DOHH2 (cell line): ENCODE results near the gene PMEL.
"Not testable (repeated sequence)": the region's sequence is repeated elsewhere in the genome, so short reads cannot be mapped to it uniquely, and the experiment has no call there.

Source experiments
- H3F3A ChIP-seq: fragments of 200-600 bp; sonication (generic), shearing (Covaris generic); 2 replicates; pipeline ENCODE4 v1.6.0; 2016; ENCODE audit warnings: antibody characterized with exemption, mild to moderate bottlenecking; ENCODE audit not compliant: control insufficient read depth, insufficient read depth
- H3K27ac ChIP-seq: fragments of 200-600 bp; sonication (generic); 2 replicates; pipeline ENCODE4 v1.5.1; 2014; ENCODE audit warnings: low read depth, mild to moderate bottlenecking, low read length, moderate library complexity
- H3K27me3 ChIP-seq: fragments of 200-600 bp; sonication (generic); 2 replicates; pipeline ENCODE4 v1.6.1; 2014; ENCODE audit warnings: mild to moderate bottlenecking, low read length, mixed read lengths; ENCODE audit not compliant: control insufficient read depth
- H3K36me3 ChIP-seq: fragments of 200-600 bp; sonication (generic); 2 replicates; pipeline ENCODE4 v1.6.1; 2014; ENCODE audit warnings: mild to moderate bottlenecking, low read length, moderate library complexity, mixed read lengths; ENCODE audit not compliant: control insufficient read depth
- H3K4me1 ChIP-seq: fragments of 200-600 bp; sonication (generic); 2 replicates; pipeline ENCODE4 v1.6.1; 2014; ENCODE audit warnings: mild to moderate bottlenecking, low read length, mixed read lengths; ENCODE audit not compliant: control insufficient read depth
- H3K4me2 ChIP-seq: fragments of 200-600 bp; sonication (generic); 2 replicates; pipeline ENCODE4 v1.6.0; 2014; ENCODE audit warnings: mild to moderate bottlenecking, low read length, moderate library complexity
- H3K4me3 ChIP-seq: fragments of 200-600 bp; sonication (generic); 2 replicates; pipeline ENCODE4 v1.5.1; 2014; ENCODE audit warnings: mild to moderate bottlenecking, low read length, mixed read lengths
- H3K79me2 ChIP-seq: fragments of 200-600 bp; sonication (generic); 2 replicates; pipeline ENCODE4 v1.6.1; 2014; ENCODE audit warnings: mild to moderate bottlenecking, low read length, mixed read lengths; ENCODE audit not compliant: control insufficient read depth
- H3K9me2 ChIP-seq: fragments of 200-600 bp; sonication (generic); replicated peaks from 2 replicates; pipeline ENCODE4 v1.6.1; 2014; ENCODE audit warnings: mild to moderate bottlenecking, low read length, mixed read lengths; ENCODE audit not compliant: control insufficient read depth
- H3K9me3 ChIP-seq: fragments of 200-600 bp; sonication (generic); 2 replicates; pipeline ENCODE4 v1.6.1; 2014; ENCODE audit warnings: antibody characterized with exemption, low read length, mixed read lengths; ENCODE audit not compliant: control insufficient read depth, insufficient read depth
- H4K20me1 ChIP-seq: fragments of 200-600 bp; sonication (generic); 2 replicates; pipeline ENCODE4 v1.6.0; 2014; ENCODE audit warnings: low read depth, mild to moderate bottlenecking, antibody characterized with exemption, low read length, moderate library complexity; ENCODE audit not compliant: control insufficient read depth, insufficient read depth
- EZH2phosphoT487 ChIP-seq: fragments of 200-600 bp; sonication (generic); IDR thresholded peaks from 2 replicates; pipeline ENCODE4 v1.6.1; 2017; ENCODE audit warnings: borderline replicate concordance, mild to moderate bottlenecking, antibody characterized with exemption, low read length, moderate library complexity, mixed read lengths
- TF ChIP-seq, protein P1 (sequence below): fragments of 200-600 bp; sonication (generic); IDR thresholded peaks from one replicate; pipeline ENCODE4 v1.5.1; 2014; ENCODE audit warnings: antibody characterized with exemption, mild to moderate bottlenecking, low read depth, low read length; ENCODE audit not compliant: poor library complexity, severe bottlenecking

PMEL gene

GRCh38 chr12:55926738-55927587 lies 38.9 kb downstream of the PMEL start:
- Histone ChIP-seq H3K9me2 (no peaks in the 10 kb centered on the region), H3K27me3 (no peaks in the 10 kb centered on the region), H3K79me2 (peaks cover 74% of the 10 kb centered on the region), H3K4me2 (peak overlapping the region; percentile 93), H3K9me3 (no peaks in the 10 kb centered on the region), H3K4me1 (peaks cover 58% of the 10 kb centered on the region), H3K36me3 (peaks cover 65% of the 10 kb centered on the region), H3F3A (peaks cover 31% of the 10 kb centered on the region), H3K4me3 (peak overlapping the region; percentile 95), H3K27ac (peak overlapping the region; percentile 97), H4K20me1 (no peaks in the 10 kb centered on the region)
- TF ChIP-seq, protein P1, sequence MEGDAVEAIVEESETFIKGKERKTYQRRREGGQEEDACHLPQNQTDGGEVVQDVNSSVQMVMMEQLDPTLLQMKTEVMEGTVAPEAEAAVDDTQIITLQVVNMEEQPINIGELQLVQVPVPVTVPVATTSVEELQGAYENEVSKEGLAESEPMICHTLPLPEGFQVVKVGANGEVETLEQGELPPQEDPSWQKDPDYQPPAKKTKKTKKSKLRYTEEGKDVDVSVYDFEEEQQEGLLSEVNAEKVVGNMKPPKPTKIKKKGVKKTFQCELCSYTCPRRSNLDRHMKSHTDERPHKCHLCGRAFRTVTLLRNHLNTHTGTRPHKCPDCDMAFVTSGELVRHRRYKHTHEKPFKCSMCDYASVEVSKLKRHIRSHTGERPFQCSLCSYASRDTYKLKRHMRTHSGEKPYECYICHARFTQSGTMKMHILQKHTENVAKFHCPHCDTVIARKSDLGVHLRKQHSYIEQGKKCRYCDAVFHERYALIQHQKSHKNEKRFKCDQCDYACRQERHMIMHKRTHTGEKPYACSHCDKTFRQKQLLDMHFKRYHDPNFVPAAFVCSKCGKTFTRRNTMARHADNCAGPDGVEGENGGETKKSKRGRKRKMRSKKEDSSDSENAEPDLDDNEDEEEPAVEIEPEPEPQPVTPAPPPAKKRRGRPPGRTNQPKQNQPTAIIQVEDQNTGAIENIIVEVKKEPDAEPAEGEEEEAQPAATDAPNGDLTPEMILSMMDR = peak; percentile 97
- TF ChIP-seq EZH2phosphoT487 = no peak

DNA sequence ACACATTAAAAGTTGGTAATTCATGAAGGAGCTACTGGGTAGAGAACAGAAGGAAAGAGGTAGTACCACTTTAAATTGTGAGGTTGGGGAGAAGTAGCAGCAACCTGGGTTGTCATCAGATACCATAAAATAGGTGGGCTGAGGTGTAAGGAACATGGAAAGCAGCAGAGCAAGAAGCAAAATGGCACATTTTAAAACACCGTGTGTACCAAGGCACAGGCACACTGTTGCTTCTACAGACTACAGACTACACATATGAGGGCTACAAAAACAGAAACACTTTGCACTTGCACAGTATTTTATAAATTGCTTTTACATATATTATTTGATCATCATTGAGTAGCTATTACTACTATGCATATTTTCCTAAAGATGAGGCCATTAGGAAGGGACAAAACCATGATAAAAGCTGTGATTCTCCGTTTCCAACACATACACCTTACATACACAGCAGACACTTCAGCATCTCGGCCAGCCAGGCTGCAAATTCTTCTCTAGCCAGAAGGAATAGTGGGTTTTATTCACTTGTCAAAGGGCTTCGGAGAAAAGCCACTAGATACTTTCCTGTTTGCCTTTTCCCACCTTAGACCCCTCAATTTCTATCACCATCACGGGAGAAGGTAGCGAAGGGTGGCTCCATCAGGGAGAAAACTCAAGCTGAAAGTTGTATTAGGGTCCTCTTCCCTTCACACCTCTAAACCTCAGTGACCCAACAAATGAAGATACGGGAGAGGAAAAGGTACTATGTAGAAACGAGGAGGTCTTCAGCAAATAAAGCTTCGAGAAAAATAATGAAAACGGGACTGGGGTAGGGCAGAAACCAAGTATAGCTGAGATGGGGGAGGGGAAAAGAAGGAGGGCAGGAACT lies 39.7 kb downstream of the PMEL start:
- H3K27ac ChIP-seq = peak overlapping the region; percentile 97
- peak overlapping the region; percentile 93 for H3K4me2 ChIP-seq
- H3K9me2 ChIP-seq = no peaks in the 10 kb centered on the region
- H3K4me3 ChIP-seq = peak overlapping the region; percentile 95
- H3F3A ChIP-seq = peaks cover 31% of the 10 kb centered on the region
- no peaks in the 10 kb centered on the region for H3K27me3 ChIP-seq
- no peaks in the 10 kb centered on the region for H4K20me1 ChIP-seq
- H3K79me2 ChIP-seq = peaks cover 74% of the 10 kb centered on the region
- H3K4me1 ChIP-seq = peaks cover 56% of the 10 kb centered on the region
- no peak for TF ChIP-seq EZH2phosphoT487
- TF ChIP-seq, protein P1 = no peak
- H3K36me3 ChIP-seq = peaks cover 63% of the 10 kb centered on the region
- no peaks in the 10 kb centered on the region for H3K9me3 ChIP-seq

DNA sequence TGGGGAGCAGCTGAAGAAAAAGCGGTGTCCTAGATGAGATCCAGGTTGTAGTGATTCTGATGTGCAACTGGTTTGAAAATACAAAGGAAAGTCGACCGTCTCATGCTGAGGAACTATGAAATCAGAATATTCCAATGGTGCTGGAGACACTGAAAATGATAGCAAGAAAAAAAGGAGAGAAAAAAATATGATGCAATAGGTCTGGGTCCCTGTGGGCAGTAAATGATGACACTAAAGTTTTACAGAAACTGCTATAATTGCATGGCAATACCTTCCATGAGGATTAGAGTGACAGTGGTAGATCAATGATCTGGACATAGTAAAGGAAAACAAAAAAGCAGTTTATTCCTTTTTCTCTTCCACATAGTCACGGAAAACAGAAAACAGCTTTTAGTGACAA lies 40.5 kb downstream of the PMEL start:
- Histone ChIP-seq H3K9me2 (no peaks in the 10 kb centered on the region), H3F3A (peaks cover 28% of the 10 kb centered on the region), H3K27ac (0 out of 2 replicates have a peak overlapping the region, but pooled peaks have one; percentile 97), H3K79me2 (peaks cover 78% of the 10 kb centered on the region), H3K27me3 (no peaks in the 10 kb centered on the region), H3K4me1 (peaks cover 48% of the 10 kb centered on the region), H4K20me1 (no peaks in the 10 kb centered on the region), H3K36me3 (peaks cover 70% of the 10 kb centered on the region), H3K4me3 (peak overlapping the region; percentile 95), H3K9me3 (no peaks in the 10 kb centered on the region), H3K4me2 (peak overlapping the region; percentile 93)
- TF ChIP-seq, protein P1 = no peak
- TF ChIP-seq EZH2phosphoT487 = no peak

- Histone ChIP-seq H3K36me3 (peaks cover 75% of the 10 kb centered on the region), H3K79me2 (peaks cover 96% of the 10 kb centered on the region), H3F3A (peaks cover 15% of the 10 kb centered on the region), H3K4me1 (peaks cover 32% of the 10 kb centered on the region)
- H3K27me3 ChIP-seq, H3K4me2 ChIP-seq, H3K4me3 ChIP-seq, H3K27ac ChIP-seq, H3K9me2 ChIP-seq, H3K9me3 ChIP-seq, H4K20me1 ChIP-seq: not testable (repeated sequence)
These were observed 42.2 kb downstream of the PMEL start for GRCh38 chr12:55923648-55924047.
